Hematopoietic multipotent progenitor cell treated with erythropoietin and hydrocortisone succinate and interleukin-3 and kit ligand, for 15 days (in vitro differentiated cells): ENCODE results near the gene ERVFRD-1.

Experiments
- DNase-seq: peaks from one replicate; pipeline ENCODE4 v3.0.0-alpha.2; 2015; ENCODE audit warnings: low spot score

The ERVFRD-1 gene, protein sequence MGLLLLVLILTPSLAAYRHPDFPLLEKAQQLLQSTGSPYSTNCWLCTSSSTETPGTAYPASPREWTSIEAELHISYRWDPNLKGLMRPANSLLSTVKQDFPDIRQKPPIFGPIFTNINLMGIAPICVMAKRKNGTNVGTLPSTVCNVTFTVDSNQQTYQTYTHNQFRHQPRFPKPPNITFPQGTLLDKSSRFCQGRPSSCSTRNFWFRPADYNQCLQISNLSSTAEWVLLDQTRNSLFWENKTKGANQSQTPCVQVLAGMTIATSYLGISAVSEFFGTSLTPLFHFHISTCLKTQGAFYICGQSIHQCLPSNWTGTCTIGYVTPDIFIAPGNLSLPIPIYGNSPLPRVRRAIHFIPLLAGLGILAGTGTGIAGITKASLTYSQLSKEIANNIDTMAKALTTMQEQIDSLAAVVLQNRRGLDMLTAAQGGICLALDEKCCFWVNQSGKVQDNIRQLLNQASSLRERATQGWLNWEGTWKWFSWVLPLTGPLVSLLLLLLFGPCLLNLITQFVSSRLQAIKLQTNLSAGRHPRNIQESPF

DNA sequence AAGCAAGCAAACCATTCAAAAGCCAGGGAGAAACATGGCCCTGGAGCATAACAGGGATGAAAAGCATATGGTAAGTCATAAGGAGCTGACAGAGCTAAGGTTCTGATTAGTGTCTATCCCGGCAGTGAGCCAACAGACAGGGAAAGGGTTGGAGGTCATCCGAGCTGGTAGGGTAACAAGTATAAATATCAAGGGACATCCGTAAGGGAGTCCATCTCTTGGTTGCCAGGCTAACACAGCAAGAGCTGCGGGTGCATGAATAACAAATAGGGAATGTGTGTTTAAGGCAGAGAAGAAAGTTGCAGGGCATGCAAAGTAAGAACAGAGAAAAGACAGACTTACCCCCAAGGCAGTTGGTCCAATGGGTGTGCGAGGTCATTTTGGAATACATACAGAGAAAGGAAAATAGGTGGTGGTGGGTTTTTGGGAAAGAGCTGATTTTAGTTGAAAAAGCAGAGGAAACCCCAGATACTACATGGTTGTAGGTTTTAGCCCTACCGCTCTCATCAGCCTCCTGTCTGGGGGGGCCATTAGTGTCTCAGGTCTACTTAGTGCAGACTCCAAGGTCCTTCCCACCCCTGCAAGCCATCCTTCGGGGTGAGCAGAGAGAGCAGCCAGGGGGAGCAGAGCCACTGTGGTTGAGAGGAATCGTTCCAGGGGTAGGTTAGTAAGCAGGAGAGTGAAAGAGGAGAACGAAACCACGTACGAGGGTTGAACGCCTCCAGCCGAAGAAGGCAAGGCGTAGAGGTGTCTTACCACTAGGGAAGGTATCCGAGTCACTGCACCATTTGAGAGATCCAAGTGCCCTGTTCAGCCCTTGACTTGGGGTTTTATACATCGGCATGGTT lies at the start of gene ERVFRD-1:
ERVFRD-1 (minus strand) TSS at position 805 of the 848 bp plus-strand sequence. CDS start 6,415 bp downstream, outside the sequence.
- no peak for DNase-seq

DNA sequence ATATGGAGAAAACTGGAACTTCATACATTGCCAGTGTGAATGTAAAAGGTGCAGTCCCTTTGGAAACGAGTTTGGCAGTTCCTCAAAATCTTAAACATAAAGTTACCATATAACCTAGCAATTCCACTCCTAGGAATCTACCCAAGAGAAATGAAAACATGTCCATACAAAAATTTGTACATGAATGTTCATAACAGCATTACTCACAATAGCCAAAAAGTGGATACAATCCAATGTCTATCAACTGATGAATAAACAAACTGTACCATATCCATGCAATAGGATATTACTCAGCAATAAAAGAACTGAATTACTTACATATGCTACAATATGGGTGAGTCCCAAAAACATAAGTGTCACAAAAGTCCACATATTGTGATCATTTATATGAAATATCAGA lies 48.7 kb upstream of the ERVFRD-1 start:
- no peak for DNase-seq

DNA sequence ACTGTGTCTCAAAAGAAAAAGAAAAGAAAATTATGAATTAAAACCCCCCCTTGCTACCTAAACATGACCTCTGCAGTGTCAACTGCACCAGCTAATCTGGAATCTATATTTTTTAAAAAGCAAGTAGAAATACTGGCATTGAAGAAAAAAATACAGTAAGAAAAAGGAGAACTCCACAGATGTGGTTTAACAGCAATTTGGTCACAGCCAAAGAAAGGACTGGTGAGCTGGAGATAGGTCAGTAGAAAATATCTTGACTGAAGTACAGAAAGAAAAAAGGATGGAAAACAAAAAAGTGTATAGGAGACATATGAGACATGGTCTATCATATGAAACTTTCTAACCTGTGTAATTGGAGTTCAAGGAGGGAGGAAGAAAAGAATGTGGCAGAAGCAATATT lies 44.1 kb upstream of the ERVFRD-1 start:
- no peak for DNase-seq

DNA sequence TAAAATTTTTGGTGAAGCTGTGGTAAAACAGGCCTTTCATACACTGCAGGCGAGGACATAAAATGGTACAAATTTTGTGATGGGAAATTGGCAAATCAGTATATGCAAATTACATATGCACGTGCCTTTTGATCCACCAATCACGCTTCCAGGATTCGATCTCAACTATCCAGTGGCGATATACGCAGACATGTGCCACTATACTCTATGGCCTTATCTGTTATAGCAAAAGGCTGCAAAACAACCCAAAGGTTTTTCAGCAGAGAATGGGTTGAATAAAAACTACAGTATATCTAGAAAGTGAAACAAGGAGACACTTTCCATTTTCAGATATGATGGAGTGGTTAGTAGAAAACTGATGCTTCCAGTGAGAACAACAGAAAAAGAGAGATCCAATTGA lies 41.9 kb upstream of the ERVFRD-1 start:
- no peak for DNase-seq

DNA sequence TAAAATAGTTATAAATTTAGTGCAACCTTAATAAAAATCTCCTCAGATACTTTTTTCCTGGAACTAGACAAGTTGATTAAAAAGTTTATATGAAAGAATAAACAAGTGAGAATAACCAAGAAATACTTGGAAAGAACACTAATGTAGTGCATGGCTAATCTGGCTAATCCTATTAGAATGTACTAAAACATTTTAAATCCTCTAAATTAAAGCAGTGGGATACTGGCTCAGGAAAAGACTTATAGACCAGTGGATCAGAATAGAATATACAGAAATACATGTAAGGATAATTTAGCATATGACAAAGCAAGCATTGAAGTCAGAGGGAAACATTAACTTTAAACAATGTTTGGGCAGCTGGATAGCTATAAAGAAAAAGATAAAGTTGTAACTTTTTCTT lies 41.1 kb upstream of the ERVFRD-1 start:
- no peak for DNase-seq

DNA sequence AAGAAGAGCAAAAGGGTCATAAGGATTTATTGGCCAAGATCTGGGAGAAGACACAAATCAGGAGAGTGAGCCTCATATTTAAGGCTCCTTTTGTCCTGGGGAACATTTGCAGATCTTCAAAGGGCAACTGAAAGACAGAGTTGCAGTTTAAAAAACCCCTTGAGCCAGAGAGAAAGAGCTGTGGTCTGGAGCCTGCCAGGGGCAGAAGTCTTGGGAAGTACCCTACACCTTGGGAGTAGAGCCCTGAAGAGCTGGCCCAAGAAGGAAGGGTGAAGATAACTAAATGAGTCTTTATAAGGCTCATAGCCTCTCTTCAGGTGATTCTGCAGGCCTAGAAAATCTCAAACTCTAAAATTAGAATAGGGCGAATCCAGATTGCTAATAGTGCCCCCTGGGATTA lies 40.0 kb upstream of the ERVFRD-1 start:
- DNase-seq: no peak

DNA sequence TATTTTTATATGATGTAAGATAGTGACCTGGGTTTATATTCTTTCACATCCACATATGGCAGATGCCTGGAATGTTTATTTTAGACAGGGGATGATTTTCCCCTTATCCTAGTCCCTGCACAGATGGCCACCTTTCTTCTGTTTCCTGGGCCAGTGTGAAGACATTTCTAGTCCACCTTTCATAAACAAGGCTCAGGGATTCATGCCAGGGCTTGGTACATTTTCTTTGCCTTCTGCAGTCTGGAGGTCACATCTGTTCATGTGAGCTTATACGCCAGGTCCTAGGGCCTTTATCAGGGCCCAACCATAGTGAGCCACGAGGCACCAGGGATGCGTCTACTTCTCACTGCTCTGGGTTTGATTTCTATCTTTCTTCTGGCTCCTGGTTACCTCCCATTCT lies 38.0 kb upstream of the ERVFRD-1 start:
- no peak for DNase-seq

DNA sequence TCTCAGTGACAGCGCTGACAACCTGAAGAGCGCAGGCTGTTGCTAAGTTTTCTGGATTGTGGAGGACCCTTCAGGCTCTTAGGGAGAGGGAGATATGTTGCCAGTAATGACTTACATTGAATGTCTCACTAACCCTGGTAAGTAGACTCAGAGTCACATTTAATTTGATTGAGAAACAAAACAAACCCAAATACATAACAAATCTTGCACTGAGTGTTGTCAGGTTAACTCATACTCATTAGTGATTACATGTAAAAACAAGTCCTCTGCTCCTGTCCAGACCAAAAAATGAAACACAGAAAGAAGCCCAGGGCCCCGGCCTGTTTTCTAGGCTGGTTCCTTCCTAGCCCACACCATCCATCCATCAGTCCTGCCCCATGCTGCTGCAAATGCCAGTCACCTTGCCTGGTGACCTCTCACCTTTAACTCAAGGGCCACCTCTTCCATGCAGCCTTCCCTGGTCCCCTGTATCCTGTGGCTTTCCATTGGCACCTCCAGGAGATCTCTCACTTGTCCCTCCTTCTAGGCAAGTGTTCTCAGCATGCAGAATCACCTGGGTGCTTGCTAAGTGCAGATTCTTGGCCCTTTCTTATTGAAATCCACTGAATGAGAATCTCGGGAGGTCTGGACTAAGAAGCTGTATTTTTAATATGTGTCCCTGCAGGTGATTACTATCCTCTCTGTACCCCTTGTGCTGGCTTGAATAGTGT lies 34.7 kb upstream of the ERVFRD-1 start:
- no peak for DNase-seq

DNA sequence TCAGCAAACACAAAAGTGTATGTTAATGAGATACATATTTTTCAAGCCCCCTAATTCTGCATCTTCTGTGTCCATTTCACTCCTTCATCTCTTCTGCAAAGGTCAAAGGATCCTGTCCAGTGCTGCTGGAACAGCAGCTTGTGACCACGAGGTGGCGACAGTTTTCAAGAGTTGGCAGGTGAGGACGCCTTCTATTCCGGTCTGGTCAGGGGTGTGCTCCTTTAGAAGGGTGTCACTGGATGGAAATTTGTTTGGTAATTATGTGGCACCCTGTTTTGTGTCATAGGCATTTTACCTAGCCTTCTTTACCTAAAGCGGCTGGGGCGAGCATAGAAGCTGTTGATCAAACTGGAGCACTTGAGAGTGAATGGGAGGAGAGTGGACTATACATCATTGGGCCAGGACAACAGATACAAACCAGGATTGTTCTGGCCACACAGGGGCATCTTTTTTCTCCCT lies 32.9 kb upstream of the ERVFRD-1 start:
- DNase-seq: peak; percentile 54

DNA sequence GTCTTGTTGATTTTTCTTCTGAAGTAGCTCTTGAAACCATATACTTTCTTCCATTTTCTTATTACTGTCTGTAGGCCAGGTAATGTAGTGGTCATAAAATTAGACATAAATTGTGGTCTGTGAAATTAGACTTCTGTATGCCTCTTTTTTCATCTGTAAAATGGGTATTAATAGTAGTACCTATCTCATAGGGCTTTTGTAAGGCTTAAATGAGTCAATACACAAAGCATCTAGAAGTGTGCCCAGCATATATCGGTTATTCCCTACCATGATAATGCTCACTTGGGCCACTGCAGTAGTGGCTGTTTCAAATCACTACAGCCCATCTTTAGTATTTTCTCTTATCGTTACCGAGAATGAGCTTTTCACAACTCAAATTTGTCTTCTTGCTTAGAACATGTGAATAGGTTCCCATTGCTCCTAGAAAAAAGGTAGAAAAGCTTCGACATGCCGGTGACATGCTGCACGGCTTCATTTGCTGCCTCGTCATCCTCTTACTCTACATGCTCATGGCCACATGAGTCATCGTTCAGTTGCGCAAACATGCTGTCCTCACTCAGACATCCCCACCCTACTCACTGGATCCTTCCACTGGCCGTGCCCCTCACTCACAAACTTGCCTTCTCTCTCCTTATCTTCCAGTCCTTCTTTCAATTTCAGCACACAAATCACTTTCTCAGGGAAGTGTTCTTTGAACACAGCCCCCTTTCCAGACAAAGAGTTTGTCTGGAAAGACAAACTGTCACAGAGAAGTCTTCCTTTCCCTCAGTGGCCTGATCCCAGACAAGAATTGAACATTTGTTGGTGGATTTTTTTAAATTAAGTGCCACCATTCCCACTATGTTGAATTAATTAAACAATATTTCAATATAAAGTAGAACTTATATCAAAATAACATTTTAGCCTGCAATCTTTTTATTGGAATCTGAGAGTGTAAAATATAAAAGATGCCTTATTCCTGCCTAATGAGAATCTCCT lies 32.2 kb upstream of the ERVFRD-1 start:
- peak; percentile 24 for DNase-seq

DNA sequence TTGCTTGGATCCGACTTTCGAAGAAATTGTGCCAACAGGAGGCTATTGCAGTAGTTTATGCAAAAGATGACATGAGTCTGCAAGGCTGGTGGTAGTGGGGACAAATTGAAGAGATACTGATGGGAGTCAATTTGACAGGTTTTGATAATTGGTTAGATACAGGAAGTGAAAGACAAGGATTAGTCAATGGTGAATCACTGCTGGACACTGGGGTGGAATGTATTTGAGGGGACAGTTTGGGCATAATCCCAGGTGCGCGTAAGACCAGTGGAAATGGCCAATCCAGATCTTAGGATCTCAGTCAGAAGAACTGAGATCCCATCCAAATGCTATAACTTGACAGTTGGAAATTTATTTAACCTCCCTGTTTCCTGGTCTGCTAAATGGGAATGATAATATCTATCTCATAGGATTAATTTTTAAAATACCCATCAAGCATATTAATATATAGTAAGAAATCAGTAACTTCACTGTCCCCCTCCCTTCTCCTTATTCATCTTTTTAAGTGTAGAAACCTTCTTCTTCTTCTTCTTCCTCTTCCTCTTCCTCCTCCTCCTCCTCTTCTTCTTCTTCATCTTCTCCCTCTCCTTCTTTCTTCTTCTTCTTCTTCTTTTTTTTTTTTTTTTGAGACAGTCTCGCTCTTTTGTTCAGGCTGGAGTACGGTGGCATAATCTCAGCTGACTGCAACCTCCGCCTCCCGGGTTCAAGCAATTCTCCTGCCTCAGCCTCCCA lies 30.9 kb upstream of the ERVFRD-1 start:
- DNase-seq: no peak

DNA sequence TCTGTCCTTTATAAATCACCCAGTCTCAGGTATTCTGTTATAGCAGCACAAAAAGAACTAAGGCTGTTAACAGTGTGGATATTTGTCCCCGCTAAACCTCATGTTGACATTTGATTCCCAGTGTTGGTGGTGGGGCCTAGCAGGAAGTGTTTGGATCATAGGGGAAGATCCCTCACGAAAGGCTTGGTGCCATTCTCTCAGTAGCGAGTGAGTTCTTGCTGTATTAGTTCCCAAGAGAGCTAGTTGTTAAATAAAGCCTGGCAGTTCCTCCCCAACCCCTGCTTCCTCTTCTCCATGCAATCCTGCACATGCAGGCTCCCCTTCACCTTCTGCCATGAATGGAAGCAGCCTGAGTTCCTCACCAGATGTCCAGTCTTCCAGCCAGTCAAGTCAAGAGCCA lies 29.8 kb upstream of the ERVFRD-1 start:
- no peak for DNase-seq

DNA sequence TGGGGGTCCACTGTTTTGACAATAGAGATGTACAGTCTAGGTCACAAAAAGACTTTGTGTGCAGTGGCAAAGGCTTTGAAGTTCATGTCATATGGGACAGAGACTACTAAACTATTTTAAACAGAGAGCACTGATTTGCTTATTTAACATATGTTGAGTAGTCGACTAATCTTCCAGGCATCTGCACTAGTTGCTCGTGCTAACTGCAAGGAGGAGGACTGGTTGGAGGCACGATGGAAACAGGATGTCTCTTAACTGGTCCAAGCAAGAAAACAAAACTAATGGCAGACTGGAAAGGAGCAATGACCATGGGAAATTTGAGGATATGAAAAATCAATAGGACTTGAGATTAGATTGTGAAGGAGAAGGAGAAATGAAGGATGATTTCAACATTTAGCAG lies 28.5 kb upstream of the ERVFRD-1 start:
- DNase-seq: no peak

DNA sequence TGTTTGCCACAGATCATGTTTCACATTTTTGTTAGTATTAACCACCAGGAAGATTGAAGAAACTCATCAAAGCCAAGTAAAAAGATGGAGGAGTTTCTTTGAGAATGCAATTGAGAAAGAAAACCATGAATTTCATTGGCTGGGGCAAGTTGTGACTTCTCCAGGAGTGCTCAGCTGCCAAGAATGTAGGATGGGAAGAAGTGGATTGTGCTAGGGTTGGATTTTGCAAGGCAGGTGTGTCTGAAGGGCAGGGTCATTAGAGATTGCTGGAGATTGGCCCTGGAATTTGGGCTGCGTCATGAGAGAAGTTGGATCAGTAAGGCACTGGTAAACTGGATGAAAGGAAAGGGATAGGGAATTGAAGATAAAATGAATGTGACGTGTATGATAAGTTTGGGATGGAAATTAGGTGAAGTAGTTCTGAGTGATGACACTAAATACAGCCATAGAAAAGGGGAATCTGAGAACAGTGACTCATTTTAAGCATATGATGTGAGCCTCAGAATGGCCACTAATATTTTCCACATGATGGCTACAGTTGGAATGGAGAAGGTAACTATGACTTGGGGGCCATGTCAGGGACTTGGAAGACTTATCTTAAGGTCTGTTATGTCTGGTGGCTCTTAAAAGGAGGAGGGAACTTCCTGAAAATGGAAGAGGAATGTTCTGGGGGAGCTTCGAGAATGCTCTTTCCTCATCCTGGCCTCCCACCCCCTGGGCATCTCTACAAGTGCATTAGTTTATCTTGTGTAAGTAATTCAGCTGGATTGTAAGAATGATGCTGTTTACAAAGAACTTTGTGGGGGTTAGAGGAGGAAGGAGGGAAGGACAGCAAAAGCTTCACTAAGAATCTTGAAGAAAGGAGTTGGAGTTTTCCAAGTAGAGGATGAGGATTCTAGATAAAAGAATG lies 27.8 kb upstream of the ERVFRD-1 start:
- DNase-seq: no peak

DNA sequence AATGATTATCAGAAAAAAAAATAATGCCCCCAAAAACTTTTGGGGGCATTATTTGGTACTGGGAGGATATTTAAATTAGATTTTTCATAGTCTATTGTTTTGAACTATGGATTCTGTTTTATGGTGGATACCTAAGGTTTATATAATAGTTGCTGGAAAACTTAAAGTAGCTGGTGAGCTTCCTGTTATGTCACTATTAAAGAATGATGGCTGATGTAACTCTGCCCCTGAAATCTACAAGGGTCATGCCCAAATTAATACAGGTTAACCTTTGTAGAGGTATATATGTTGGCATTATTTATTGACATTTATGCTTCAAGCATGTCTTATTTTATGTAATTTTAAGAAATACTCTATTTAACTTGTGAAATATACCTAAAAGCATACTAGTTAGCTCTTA lies 25.3 kb upstream of the ERVFRD-1 start:
- DNase-seq: no peak

DNA sequence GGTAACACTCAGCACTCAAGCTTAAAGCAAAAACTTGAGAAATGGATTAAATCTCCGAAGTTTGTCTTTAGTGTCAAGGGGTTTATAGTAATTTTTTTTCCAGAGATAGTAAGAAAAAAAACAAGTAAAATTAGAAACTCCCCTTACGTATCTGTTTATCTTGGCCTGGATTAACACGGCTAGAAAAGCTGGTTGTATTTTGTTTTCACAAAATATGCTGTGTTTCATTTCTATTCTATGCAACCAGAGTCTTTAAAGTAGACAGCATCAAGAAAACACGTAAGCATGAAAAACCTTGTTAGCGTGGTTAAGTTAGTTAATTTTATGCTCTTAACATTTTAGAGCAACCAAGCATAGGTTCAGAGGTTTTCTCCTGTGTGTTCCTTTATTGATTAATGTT lies 21.8 kb upstream of the ERVFRD-1 start:
- DNase-seq: no peak

DNA sequence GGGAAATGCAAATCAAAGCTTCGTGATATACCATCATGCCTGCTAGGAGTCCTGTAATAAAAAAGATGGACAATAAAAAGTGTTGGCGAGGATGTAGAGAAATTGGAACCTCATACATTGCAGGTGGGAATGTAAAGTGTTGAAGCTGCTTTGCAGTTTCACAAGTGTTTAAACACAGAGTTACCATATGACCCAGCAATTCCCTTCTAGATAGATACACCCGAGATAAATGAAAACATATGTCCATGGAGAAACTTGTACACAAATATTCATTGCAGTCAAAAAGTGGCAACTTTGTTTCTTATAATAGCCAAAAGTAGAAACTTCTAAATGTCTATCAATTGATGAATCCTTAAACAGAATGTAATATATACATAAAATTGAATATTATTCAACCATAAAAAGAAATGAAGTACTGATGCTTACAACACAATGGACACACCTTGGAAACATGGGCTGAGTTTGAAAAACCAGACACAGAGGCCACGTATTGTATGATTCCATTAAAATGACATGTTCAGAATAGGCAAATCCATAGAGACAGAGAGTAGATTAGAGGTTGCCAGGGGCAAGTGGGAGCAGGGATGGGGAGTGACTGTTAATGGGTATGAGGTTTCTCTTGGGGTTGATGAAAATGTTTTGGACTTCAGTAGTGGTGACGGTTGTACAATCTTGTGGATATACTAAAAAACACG lies 20.8 kb upstream of the ERVFRD-1 start:
- no peak for DNase-seq

DNA sequence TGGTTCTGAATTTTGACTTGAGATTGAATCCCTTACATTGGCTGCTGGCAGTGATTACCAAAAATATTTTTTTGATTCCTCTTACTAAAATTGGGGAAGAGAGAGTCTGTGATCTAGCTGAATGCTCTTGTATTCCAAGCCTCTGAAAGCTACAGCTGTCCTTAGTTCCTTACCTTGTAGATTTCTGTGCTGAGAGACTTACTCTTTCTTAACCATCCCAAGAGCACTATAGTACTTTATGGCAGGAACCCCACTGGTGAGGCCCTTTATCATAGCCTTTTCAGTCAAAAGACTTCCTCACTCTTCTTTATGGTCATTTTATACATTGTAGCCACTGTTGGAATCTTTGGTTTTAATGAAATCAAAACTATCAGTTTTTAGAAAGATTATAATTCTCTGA lies 19.1 kb upstream of the ERVFRD-1 start:
- DNase-seq: no peak
